ENCODE data around the gene ZNF541. TPM values are rescaled to one million over a fixed set of nuclear protein-coding genes. Genes with fewer than 3 reads are reported as not detected.

Gene ZNF541
- total RNA-seq = 1 to 10 TPM in 1 of 6 donors, under 1 TPM in 5; 0.20 to 2.1 (median 0.42) TPM

- H3K4me1 ChIP-seq = peaks cover 0 to 10% (median 6%) of the 10 kb centered on the region in 4 donors
- ATAC-seq (ENCODE audit: low FRiP score in 2 of 2) = peak; percentile 40 to 89
- 43 to 52% methylated on average over 26 to 31 of the region's 89 CpGs for WGBS, 2 donors
- H3K36me3 ChIP-seq = no peaks in the 10 kb centered on the region
- H3K9me3 ChIP-seq = no peaks in the 10 kb centered on the region
- DNase-seq = peak; percentile 44 to 94
- H3K4me3 ChIP-seq = peak within 1 kb of the TSS in 3 of 4 donors; percentile 32 to 49 (median 48)
- H3K27me3 ChIP-seq = peaks cover 0 to 8% (median 4%) of the 10 kb centered on the region in 4 donors
- H3K27ac ChIP-seq = peak within 1 kb of the TSS in 1 of 4 donors; percentile 49
- no peak for TF ChIP-seq POLR2AphosphoS5 (IDR thresholded peaks at IDR 0.05)
- no peak for TF ChIP-seq CTCF (IDR thresholded peaks at IDR 0.05)
- no peak for TF ChIP-seq POLR2A (IDR thresholded peaks at IDR 0.05)
- no peak for TF ChIP-seq EP300 (IDR thresholded peaks at IDR 0.05)
Measured at GRCh38 chr19:47573071-47574026, at the start of gene ZNF541. Gene ZNF541, minus strand, starts transcription at chr19:47573148. Its CDS starts 17,292 bp downstream, at chr19:47555856.

- H3K4me3 ChIP-seq = no peak overlapping the region
- WGBS, 2 donors = 69 to 82% methylated on average over 6 of the region's 6 CpGs
- ATAC-seq (ENCODE audit: low FRiP score in 2 of 2) (no peak), DNase-seq (no peak)
- H3K27me3 ChIP-seq = no peaks in the 10 kb centered on the region
- no peak for TF ChIP-seq POLR2AphosphoS5 (IDR thresholded peaks at IDR 0.05)
- TF ChIP-seq EP300 (IDR thresholded peaks at IDR 0.05) = no peak
- TF ChIP-seq CTCF (IDR thresholded peaks at IDR 0.05) = no peak
- no peak for TF ChIP-seq POLR2A (IDR thresholded peaks at IDR 0.05)
- no peaks in the 10 kb centered on the region for H3K9me3 ChIP-seq
- H3K36me3 ChIP-seq = no peaks in the 10 kb centered on the region
- H3K4me1 ChIP-seq = peaks cover 0 to 47% (median 4%) of the 10 kb centered on the region in 4 donors
- H3K27ac ChIP-seq = no peak overlapping the region
Measured at GRCh38 chr19:47619763-47620162, 46.8 kb upstream of the ZNF541 start.

GRCh38 chr19:47618771-47619170 is 45.8 kb upstream of the ZNF541 start:
- Histone ChIP-seq H3K36me3 (no peaks in the 10 kb centered on the region), H3K27me3 (no peaks in the 10 kb centered on the region), H3K4me1 (peaks cover 0 to 43% (median 4%) of the 10 kb centered on the region in 4 donors), H3K27ac (no peak overlapping the region), H3K9me3 (no peaks in the 10 kb centered on the region), H3K4me3 (no peak overlapping the region)
- WGBS, 2 donors = 72 to 86% methylated on average over 8 to 14 of the region's 14 CpGs
- ATAC-seq (ENCODE audit: low FRiP score in 2 of 2) (peak; percentile 34 to 69), DNase-seq (no peak)
- TF ChIP-seq EP300 (IDR thresholded peaks at IDR 0.05) = no peak
- no peak for TF ChIP-seq CTCF (IDR thresholded peaks at IDR 0.05)
- no peak for TF ChIP-seq POLR2A (IDR thresholded peaks at IDR 0.05)
- TF ChIP-seq POLR2AphosphoS5 (IDR thresholded peaks at IDR 0.05) = no peak

GRCh38 chr19:47615714-47616113 is 42.8 kb upstream of the ZNF541 start:
- H3K27me3 ChIP-seq = no peaks in the 10 kb centered on the region
- DNase-seq = no peak
- no peak overlapping the region for H3K27ac ChIP-seq
- no peak for ATAC-seq (ENCODE audit: low FRiP score in 2 of 2)
- peaks cover 21 to 63% (median 30%) of the 10 kb centered on the region in 4 donors for H3K4me1 ChIP-seq
- no peak for TF ChIP-seq EP300 (IDR thresholded peaks at IDR 0.05)
- TF ChIP-seq POLR2AphosphoS5 (IDR thresholded peaks at IDR 0.05) = no peak
- TF ChIP-seq CTCF (IDR thresholded peaks at IDR 0.05) = no peak
- no peak for TF ChIP-seq POLR2A (IDR thresholded peaks at IDR 0.05)
- H3K4me3 ChIP-seq = no peak overlapping the region
- H3K9me3 ChIP-seq = no peaks in the 10 kb centered on the region
- 88 to 98% methylated on average over 7 of the region's 7 CpGs for WGBS, 2 donors
- peaks cover 0 to 4% (median 0%) of the 10 kb centered on the region in 4 donors for H3K36me3 ChIP-seq

Data from upper lobe of left lung (tissue), 6 donors.